Measurements from ENCODE around the gene SHROOM3. TPM values are rescaled to one million over a fixed set of nuclear protein-coding genes. Genes with fewer than 3 reads are reported as not detected.

Gene SHROOM3
- polyA plus RNA-seq, 2 of the 4 experiments (the other 2 are of a cell fraction): 2.8 to 5.1 TPM

- FAIRE-seq: no peak
- ChIA-PET POLR2A (no interaction called here), CTCF (interaction anchor here (1.4 kb wide), 1 partner anchor 61 kb away, joined by 4 read pairs; no protein-coding TSS in a partner anchor)
- no peak for TF ChIP-seq ZSCAN20 (CRISPR knock-in tag; IDR thresholded peaks at IDR 0.05)
- TF ChIP-seq BCL3 (IDR thresholded peaks at IDR 0.05): no peak
- TF ChIP-seq BHLHE40 (IDR thresholded peaks at IDR 0.05; ENCODE audit: low read depth, low read length): no peak
- no peak for TF ChIP-seq RFX5 (IDR thresholded peaks at IDR 0.05)
- Histone ChIP-seq H3K27ac (no peak overlapping the region), H3K4me3 (no peak overlapping the region), H3K4me2 (no peak overlapping the region), H3K9me3 (no peaks in the 10 kb centered on the region), H3K4me1 (no peaks in the 10 kb centered on the region)
- 31% methylated on average over 1 of the region's 1 CpG for WGBS (ENCODE audit: missing lambda C conversion rate)
- DNase-seq (ENCODE audit: low read depth in 1 of 2, low spot score in 1 of 2): no peak
- ATAC-seq: no peak
These were observed 8.3 kb downstream of the SHROOM3 start for GRCh38 chr4:76443376-76443775.

GRCh38 chr4:76445911-76446310, 10.9 kb downstream of the SHROOM3 start:
- TF ChIP-seq MAX (IDR thresholded peaks at IDR 0.05) (no peak), BCL3 (IDR thresholded peaks at IDR 0.05) (no peak), GATA3 (IDR thresholded peaks at IDR 0.05; ENCODE audit: borderline replicate concordance) (no peak), BHLHE40 (IDR thresholded peaks at IDR 0.05; ENCODE audit: low read depth, low read length) (no peak), EHMT2 (IDR thresholded peaks at IDR 0.05; ENCODE audit: low read depth) (no peak), CHD2 (IDR thresholded peaks at IDR 0.05; ENCODE audit: low read length, partially characterized antibody) (no peak), POLR2AphosphoS2 (conservative IDR thresholded peaks at IDR 0.05; ENCODE audit: low read length) (no peak), KDM5A (IDR thresholded peaks at IDR 0.05) (no peak), RARB (CRISPR knock-in tag; IDR thresholded peaks at IDR 0.05) (no peak), MAZ (IDR thresholded peaks at IDR 0.05; ENCODE audit: borderline replicate concordance, low read depth, low read length) (no peak), HOXB13 (CRISPR knock-in tag; IDR thresholded peaks at IDR 0.05; ENCODE audit: low read depth) (no peak), CBX8 (IDR thresholded peaks at IDR 0.05) (no peak), HOXB5 (CRISPR knock-in tag; IDR thresholded peaks at IDR 0.05) (no peak), HDAC2 (IDR thresholded peaks at IDR 0.05) (no peak)
- POLR2A ChIA-PET: no interaction called here
- DNase-seq (ENCODE audit: low read depth in 1 of 2, low spot score in 1 of 2) (no peak), ATAC-seq (no peak), FAIRE-seq (no peak)
- whole genome bisulfite sequencing (ENCODE audit: missing lambda C conversion rate): 79% methylated on average over 2 of the region's 2 CpGs
- no peak overlapping the region for H3K27ac ChIP-seq
- no peak overlapping the region for H3K4me3 ChIP-seq
- CTCF ChIA-PET: no interaction called here
- H3K4me1 ChIP-seq: no peaks in the 10 kb centered on the region
- no peak overlapping the region for H3K4me2 ChIP-seq
- H3K9me3 ChIP-seq: no peaks in the 10 kb centered on the region

GRCh38 chr4:76447393-76447851, 12.4 kb downstream of the SHROOM3 start:
- Histone ChIP-seq H3K9me3 (no peaks in the 10 kb centered on the region), H3K4me3 (no peak overlapping the region), H3K27ac (no peak overlapping the region), H3K4me1 (no peaks in the 10 kb centered on the region), H3K4me2 (no peak overlapping the region)
- TF ChIP-seq SMC3 (IDR thresholded peaks at IDR 0.05): no peak
- no peak for TF ChIP-seq RCOR1 (IDR thresholded peaks at IDR 0.05; ENCODE audit: low read depth, low read length)
- no peak for TF ChIP-seq ZSCAN20 (CRISPR knock-in tag; IDR thresholded peaks at IDR 0.05)
- TF ChIP-seq FOSL2 (IDR thresholded peaks at IDR 0.05): no peak
- TF ChIP-seq FOSL2 (CRISPR knock-in tag; IDR thresholded peaks at IDR 0.05): no peak
- TF ChIP-seq ZFP36 (IDR thresholded peaks at IDR 0.05; ENCODE audit: borderline replicate concordance, partially characterized antibody): no peak
- TF ChIP-seq SREBF2 (IDR thresholded peaks at IDR 0.05): no peak
- no peak for TF ChIP-seq NR3C1 (IDR thresholded peaks at IDR 0.05)
- no peak for TF ChIP-seq MYC (IDR thresholded peaks at IDR 0.05; ENCODE audit: borderline replicate concordance, low read length)
- TF ChIP-seq HMGXB4 (CRISPR knock-in tag; IDR thresholded peaks at IDR 0.05; ENCODE audit: borderline replicate concordance): no peak
- TF ChIP-seq EHMT2 (IDR thresholded peaks at IDR 0.05; ENCODE audit: low read depth): no peak
- no peak for TF ChIP-seq CBX8 (IDR thresholded peaks at IDR 0.05)
- no peak for TF ChIP-seq CHD2 (IDR thresholded peaks at IDR 0.05; ENCODE audit: low read length, partially characterized antibody)
- TF ChIP-seq ZNF302 (CRISPR knock-in tag; IDR thresholded peaks at IDR 0.05): no peak
- no peak for TF ChIP-seq JUN (IDR thresholded peaks at IDR 0.05)
- TF ChIP-seq FOXS1 (CRISPR knock-in tag; IDR thresholded peaks at IDR 0.05): no peak
- CTCF ChIA-PET: no interaction called here
- ATAC-seq (no peak), DNase-seq (ENCODE audit: low read depth in 1 of 2, low spot score in 1 of 2) (no peak), FAIRE-seq (no peak)
- POLR2A ChIA-PET: no interaction called here
- 27% methylated on average over 1 of the region's 1 CpG for WGBS (ENCODE audit: missing lambda C conversion rate)
